GM12874 (cell line): Measurements from ENCODE around the gene DLG5.

Experiments used
- TF ChIP-seq, protein P1 (sequence below): IDR thresholded peaks from 2 replicates; pipeline ENCODE4 v1.5.1; 2011; ENCODE audit warnings: low read depth, mild to moderate bottlenecking, control low read depth, low read length, moderate library complexity; ENCODE audit not compliant: insufficient read depth

Gene DLG5

DNA sequence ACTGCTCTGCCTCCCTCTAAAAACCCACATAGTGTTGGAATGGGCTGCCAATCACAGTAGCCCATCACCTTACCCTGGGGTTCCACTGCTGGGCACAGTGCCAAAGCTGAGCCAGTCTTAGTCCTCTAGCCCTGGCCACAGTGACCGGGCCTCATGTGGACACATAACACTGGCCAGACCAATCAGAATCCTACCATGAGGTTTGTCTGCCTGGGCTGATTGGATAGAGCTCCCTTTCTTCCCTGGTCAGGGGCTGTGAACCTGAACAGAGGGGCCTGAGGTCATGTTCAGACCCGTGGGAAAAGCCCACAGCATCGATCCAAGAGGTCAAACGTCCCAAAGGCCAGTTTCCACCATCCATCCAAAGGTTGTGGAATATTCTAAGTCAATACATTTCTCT, 6.1 kb downstream of the DLG5 start:
- TF ChIP-seq, protein P1, sequence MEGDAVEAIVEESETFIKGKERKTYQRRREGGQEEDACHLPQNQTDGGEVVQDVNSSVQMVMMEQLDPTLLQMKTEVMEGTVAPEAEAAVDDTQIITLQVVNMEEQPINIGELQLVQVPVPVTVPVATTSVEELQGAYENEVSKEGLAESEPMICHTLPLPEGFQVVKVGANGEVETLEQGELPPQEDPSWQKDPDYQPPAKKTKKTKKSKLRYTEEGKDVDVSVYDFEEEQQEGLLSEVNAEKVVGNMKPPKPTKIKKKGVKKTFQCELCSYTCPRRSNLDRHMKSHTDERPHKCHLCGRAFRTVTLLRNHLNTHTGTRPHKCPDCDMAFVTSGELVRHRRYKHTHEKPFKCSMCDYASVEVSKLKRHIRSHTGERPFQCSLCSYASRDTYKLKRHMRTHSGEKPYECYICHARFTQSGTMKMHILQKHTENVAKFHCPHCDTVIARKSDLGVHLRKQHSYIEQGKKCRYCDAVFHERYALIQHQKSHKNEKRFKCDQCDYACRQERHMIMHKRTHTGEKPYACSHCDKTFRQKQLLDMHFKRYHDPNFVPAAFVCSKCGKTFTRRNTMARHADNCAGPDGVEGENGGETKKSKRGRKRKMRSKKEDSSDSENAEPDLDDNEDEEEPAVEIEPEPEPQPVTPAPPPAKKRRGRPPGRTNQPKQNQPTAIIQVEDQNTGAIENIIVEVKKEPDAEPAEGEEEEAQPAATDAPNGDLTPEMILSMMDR: no peak

DNA sequence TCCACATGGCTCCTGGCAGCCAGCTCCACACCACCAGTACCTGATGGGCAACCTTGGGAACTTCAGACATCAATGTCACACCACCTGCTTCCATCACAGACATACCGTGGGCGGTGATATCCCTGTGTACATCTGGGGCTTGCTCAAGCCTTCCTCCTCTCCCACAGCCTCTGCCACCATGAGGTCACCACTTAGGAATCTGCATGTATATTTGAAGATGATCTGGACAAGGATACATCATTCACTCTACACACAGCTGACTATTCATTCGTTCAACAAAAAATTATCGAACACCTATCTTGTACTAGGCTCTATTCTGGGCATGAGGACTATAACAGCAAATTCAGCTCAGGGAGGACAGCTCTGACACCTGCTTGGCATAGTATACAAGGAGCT, 6.8 kb downstream of the DLG5 start:
- TF ChIP-seq, protein P1: no peak

DNA sequence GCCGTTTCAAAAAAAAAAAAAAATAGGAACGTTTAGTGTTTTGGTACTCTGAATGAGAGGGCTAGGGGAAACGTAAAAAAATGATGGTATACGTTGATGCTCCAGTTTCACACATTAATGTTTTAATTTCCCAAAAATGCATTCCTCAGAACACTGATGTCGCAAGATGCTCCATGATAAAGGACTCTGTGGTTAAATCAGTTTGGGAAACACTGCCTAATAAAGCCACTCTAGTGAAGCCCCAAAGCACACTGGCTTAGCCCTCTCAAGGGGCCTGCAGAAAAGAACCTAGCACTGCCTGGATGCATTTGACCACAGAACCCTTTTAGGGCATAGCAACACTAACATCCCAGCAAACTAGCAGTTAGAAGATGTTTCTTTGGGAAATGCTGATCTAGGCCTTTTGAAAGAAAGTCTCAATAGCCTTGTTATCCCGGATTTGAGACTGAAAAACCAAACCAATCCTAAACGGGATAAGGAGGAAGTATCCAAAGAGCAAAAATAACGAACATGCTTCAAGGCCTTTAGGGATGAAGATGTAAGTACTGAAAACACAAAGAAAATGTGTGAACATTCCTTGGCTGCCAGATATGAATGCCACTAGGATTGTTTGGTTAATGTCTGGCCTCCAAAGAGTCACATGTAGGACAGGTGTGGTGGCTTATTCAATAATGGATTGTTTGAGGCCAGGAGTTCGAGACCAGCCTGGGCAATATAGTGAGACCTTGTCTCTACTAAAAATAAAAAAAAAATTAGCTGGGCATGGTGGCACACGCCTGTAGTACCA, 11.0 kb downstream of the DLG5 start:
- TF ChIP-seq, protein P1: no peak

DNA sequence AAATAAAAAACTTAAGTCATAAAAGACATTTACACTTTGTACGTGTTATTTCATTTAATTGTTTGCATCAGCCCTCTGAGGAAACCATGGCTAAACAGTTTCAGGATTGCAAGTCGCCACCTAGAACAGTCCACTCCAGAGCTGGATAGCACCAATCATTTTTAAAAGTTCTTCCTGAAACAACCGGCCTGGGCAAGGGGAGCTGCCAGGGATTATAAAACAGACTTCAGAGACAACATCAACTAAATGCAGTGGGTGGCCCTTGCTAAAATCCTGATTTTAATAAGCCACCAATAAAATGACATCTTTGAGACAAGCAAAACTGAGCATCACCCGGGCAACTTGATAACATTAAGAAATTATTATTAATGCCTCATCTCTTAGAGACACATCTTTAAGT, 13.5 kb downstream of the DLG5 start:
- TF ChIP-seq, protein P1: no peak

DNA sequence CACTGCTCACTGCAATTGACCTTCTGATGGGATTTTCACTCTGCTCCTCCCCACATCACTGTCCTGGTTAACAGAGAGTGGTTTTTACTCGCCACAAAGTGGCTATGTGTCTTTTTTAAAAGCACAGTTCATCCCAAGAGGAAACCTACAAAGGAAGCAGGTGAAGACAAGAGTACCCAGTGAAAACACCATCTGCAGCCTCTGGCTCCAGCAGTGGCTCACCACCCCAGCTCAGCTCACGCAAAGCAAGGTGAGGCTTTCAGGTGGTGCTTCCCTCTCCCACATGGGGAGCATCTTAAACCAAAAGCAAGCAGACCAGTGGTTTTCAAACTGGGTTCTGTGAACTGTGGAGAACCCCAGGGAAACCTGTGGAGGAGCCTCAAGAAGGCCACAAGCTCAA, 14.0 kb downstream of the DLG5 start:
- TF ChIP-seq, protein P1: no peak

DNA sequence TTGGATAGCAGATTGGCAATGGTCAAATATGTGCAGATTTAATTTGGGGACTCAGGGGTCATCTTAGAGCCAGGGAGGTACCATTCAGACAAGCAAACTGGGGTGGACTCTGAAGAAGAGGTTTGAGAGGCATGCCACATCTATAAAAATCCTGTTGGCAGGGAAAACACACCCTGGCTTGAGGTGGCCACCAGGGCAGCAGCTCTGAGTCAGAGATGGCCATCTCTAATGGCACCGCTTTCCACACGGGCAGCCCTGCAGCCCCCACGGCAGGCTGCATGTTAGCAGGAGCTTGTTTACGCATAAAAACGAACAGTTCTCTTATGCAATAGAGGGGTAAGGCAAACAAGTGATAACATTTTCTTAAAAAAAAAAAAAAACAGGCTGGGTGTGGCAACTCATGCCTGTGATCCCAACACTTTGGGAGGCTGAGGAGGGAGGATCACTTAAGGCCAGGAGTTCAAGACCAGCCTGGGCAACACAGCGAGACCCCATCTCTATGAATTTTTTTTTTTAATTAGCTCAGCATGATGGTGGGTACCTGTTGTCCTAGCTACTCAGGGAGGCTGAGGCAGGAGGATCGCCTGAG, 14.9 kb downstream of the DLG5 start:
- TF ChIP-seq, protein P1: no peak

DNA sequence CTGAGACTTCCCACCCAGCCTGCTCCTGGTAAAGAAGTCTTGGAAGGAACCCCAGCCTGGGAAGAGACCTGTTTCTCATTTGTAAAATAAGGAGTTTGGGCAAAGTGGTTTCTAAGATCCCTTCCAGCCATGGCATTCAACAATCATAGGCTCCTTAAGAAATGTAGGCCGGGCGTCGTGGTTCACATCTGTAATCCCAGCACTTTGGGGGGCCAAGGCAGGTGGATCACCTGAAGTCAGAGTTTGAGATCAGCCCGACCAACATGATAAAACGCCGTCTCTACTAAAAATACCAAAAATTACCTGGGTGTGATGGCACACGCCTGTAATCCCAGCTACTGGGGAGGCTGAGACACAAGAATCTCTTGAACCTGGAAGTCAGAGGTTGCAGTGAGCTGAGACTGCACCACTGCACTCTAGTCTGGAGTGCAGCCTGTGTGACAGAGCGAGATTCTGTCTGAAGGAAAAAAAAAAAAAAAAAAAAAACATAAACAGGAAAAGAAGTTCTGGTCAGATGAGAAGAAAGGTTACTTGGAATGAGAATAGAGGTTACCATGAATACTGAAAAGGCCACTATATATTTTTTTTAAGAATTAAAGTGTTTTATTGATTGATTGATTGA, 15.9 kb downstream of the DLG5 start:
- TF ChIP-seq, protein P1: no peak
